Measurements from ENCODE around the gene ANKRD28.

Gene ANKRD28

GRCh38 chr3:15726043-15726442 is 71.7 kb downstream of the ANKRD28 start:
- no peak overlapping the region for H3K4me3 ChIP-seq (ENCODE audit: low read length)
- peak; percentile 22 for DNase-seq (ENCODE audit: low read depth)
- TF ChIP-seq CTCF (conservative IDR thresholded peaks at IDR 0.05; ENCODE audit: low read length): no peak

- DNase-seq (ENCODE audit: low read depth): no peak
- TF ChIP-seq CTCF (conservative IDR thresholded peaks at IDR 0.05; ENCODE audit: low read length): no peak
- no peak overlapping the region for H3K4me3 ChIP-seq (ENCODE audit: low read length)
These were observed 73.3 kb downstream of the ANKRD28 start for GRCh38 chr3:15724446-15724845.

GRCh38 chr3:15723624-15723884 is 74.2 kb downstream of the ANKRD28 start:
- DNase-seq (ENCODE audit: low read depth): no peak
- H3K4me3 ChIP-seq (ENCODE audit: low read length): no peak overlapping the region
- no peak for TF ChIP-seq CTCF (conservative IDR thresholded peaks at IDR 0.05; ENCODE audit: low read length)

GRCh38 chr3:15722877-15723623 is 74.7 kb downstream of the ANKRD28 start:
- TF ChIP-seq CTCF (conservative IDR thresholded peaks at IDR 0.05; ENCODE audit: low read length): no peak
- H3K4me3 ChIP-seq (ENCODE audit: low read length): no peak overlapping the region
- DNase-seq (ENCODE audit: low read depth): peak; percentile 29

GRCh38 chr3:15716178-15716577 is 81.6 kb downstream of the ANKRD28 start:
- no peak overlapping the region for H3K4me3 ChIP-seq (ENCODE audit: low read length)
- no peak for DNase-seq (ENCODE audit: low read depth)
- no peak for TF ChIP-seq CTCF (conservative IDR thresholded peaks at IDR 0.05; ENCODE audit: low read length)

- no peak overlapping the region for H3K4me3 ChIP-seq (ENCODE audit: low read length)
- DNase-seq (ENCODE audit: low read depth): no peak
- TF ChIP-seq CTCF (conservative IDR thresholded peaks at IDR 0.05; ENCODE audit: low read length): no peak
These were observed 83.3 kb downstream of the ANKRD28 start for GRCh38 chr3:15714448-15714847.

- no peak for DNase-seq (ENCODE audit: low read depth)
- TF ChIP-seq CTCF (conservative IDR thresholded peaks at IDR 0.05; ENCODE audit: low read length): no peak
- H3K4me3 ChIP-seq (ENCODE audit: low read length): no peak overlapping the region
These were observed 84.4 kb downstream of the ANKRD28 start for GRCh38 chr3:15713364-15713763.

All from AG10803 (cell line).